Activated CD4-positive, alpha-beta T cell treated with anti-CD3 and anti-CD28 coated beads, Interleukin-2, amount 10 ng/mL, durations not matched to agents 7 days and 5 days (primary cell): ENCODE measurements around the gene TFCP2L1. TPM values are rescaled to one million over a fixed set of nuclear protein-coding genes. Genes with fewer than 3 reads are reported as not detected.

Experiments
- CTCF ChIA-PET: fragments of 350-600 bp; sonication (Branson Sonifier 250); formaldehyde crosslinking; loops from one replicate; lab custom pipeline; 2021; ENCODE audit warnings: antibody characterized with exemption; lab: Charles Lee
- POLR2A ChIA-PET: fragments of 350-600 bp; sonication (Branson Sonifier 250); formaldehyde crosslinking; loops from one replicate; lab custom pipeline; 2021; ENCODE audit warnings: antibody characterized with exemption; lab: Charles Lee
- DNase-seq: peaks from one replicate; pipeline ENCODE4 v3.0.0-alpha.2; 2020
- H3K27ac Mint-ChIP-seq: one replicate; pipeline ENCODE4 v1.8.0; 2021; ENCODE audit warnings: mild to moderate bottlenecking, moderate library complexity, mixed read lengths
- H3K27me3 Mint-ChIP-seq: one replicate; pipeline ENCODE4 v1.8.0; 2021; ENCODE audit warnings: mixed read lengths
- H3K36me3 Mint-ChIP-seq: one replicate; pipeline ENCODE4 v1.8.0; 2021; ENCODE audit warnings: low read depth, mixed read lengths
- H3K4me1 Mint-ChIP-seq: one replicate; pipeline ENCODE4 v1.8.0; 2021; ENCODE audit warnings: mixed read lengths
- H3K4me3 Mint-ChIP-seq: one replicate; pipeline ENCODE4 v1.8.0; 2021; ENCODE audit warnings: mild to moderate bottlenecking, moderate library complexity, mixed read lengths
- H3K9me3 Mint-ChIP-seq: one replicate; pipeline ENCODE4 v1.8.0; 2021; ENCODE audit warnings: mixed read lengths
- total RNA-seq, 2 experiments: library from RNA; stranded (reverse); gene quantifications; one replicate each; pipeline ENCODE4 v1.2.3, GENCODE V29; 2021

TFCP2L1 gene
- total RNA-seq, 2 experiments from 2014 or later: 0.02 TPM

DNA sequence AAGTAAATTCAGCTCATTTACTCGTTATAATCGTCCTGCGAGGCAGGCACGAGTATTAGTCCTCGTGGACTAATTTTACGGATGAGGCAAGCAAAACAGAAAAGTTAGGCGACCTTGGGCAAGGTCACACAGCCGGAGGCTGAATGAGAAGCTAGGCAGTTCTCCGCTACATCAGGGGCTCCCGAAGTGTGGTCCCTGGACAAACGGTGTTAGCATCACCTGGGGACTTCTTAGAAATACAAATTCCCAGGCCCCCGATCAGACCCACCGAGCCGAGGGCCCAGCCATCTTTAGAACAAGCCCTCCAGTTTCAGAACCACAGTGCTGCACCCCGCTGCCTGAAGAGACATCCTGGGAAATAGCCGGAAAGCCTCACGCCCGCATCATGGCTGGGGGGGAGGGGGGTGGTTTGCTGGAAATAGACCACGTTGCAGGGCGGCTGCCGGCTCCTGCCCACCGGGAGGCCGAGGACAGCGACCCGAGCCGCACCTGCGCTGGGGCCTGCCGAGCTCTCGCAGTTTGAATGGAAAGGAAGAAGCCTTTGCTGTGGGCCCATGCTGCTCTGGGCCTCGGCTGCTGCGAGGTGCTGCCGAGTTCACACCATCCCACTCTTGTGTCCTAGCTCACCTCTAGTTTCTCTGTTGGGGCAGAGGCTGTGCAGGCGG, 72.2 kb downstream of the TFCP2L1 start:
- Mint-ChIP-seq H3K4me3 (no peak overlapping the region), H3K36me3 (no peaks in the 10 kb centered on the region), H3K9me3 (no peaks in the 10 kb centered on the region), H3K4me1 (no peaks in the 10 kb centered on the region), H3K27ac (no peak overlapping the region), H3K27me3 (no peaks in the 10 kb centered on the region)
- ChIA-PET CTCF (no interaction called here), POLR2A (no interaction called here)
- DNase-seq: no peak

DNA sequence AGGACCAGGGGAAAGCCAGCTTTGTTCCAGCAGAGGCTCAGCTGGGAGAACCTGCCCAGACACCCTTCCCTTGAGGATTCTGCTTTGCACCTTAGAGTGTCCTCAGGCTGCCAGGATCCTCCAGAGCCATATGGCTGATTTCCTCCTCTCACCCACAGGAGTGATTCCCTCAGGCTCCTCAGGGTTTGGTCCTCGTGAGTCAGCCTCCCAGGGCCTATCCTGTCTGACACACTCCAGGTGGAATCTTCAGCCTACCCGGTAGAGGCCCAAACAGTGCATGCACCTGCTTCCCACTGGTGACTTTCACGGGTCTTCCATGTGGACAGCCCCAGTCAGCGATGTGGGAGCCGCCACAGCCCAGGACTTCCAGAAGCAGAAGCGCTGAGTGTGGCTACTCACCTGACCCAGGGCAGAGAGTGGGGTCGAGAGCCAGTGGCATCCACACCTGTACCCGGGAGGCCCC, 73.3 kb downstream of the TFCP2L1 start:
- CTCF ChIA-PET: no interaction called here
- no peak overlapping the region for H3K27ac Mint-ChIP-seq
- no peaks in the 10 kb centered on the region for H3K9me3 Mint-ChIP-seq
- POLR2A ChIA-PET: no interaction called here
- DNase-seq: no peak
- no peaks in the 10 kb centered on the region for H3K4me1 Mint-ChIP-seq
- H3K27me3 Mint-ChIP-seq: no peaks in the 10 kb centered on the region
- no peaks in the 10 kb centered on the region for H3K36me3 Mint-ChIP-seq
- no peak overlapping the region for H3K4me3 Mint-ChIP-seq

GRCh38 chr2:121211251-121211650, 73.8 kb downstream of the TFCP2L1 start:
- Mint-ChIP-seq H3K4me3 (no peak overlapping the region), H3K36me3 (no peaks in the 10 kb centered on the region), H3K27ac (no peak overlapping the region), H3K27me3 (no peaks in the 10 kb centered on the region), H3K9me3 (no peaks in the 10 kb centered on the region), H3K4me1 (no peaks in the 10 kb centered on the region)
- POLR2A ChIA-PET: no interaction called here
- no peak for DNase-seq
- CTCF ChIA-PET: no interaction called here

DNA sequence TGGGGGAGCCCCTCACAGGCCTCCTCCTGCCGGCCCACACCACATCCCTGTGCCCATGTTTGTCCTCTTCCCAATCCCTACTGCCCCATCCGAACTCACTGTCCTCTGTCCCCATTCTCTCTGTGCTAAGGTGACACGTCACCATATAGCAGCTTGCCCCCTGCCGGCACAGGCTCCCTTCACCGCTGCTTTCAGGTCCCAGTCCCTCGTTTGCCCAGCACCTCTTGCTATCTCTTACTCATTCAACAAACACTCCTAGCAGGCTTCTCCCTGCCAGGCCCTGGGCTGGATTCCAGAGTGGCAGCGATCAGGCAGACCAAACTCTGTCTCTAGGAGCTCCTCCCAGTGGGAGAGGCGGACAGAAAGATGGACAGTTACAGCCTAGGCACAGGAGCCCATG, 74.3 kb downstream of the TFCP2L1 start:
- ChIA-PET POLR2A (no interaction called here), CTCF (interaction anchor here (0.6 kb wide), 1 partner anchor 11 kb away, joined by 4 read pairs; no protein-coding TSS in a partner anchor)

GRCh38 chr2:121209014-121209610, 75.9 kb downstream of the TFCP2L1 start:
- no peak for DNase-seq

More for the DNA sequence above, 74.3 kb downstream of the TFCP2L1 start:
- no peaks in the 10 kb centered on the region for H3K9me3 Mint-ChIP-seq
- no peak for DNase-seq
- H3K36me3 Mint-ChIP-seq: no peaks in the 10 kb centered on the region
- H3K27me3 Mint-ChIP-seq: no peaks in the 10 kb centered on the region
- no peak overlapping the region for H3K4me3 Mint-ChIP-seq
- H3K4me1 Mint-ChIP-seq: no peaks in the 10 kb centered on the region
- no peak overlapping the region for H3K27ac Mint-ChIP-seq

GRCh38 chr2:121207494-121207893, 77.5 kb downstream of the TFCP2L1 start:
- DNase-seq: no peak
- POLR2A ChIA-PET: no interaction called here
- CTCF ChIA-PET: no interaction called here
- Mint-ChIP-seq H3K4me1 (no peaks in the 10 kb centered on the region), H3K9me3 (no peaks in the 10 kb centered on the region), H3K27me3 (no peaks in the 10 kb centered on the region), H3K36me3 (no peaks in the 10 kb centered on the region), H3K27ac (no peak overlapping the region), H3K4me3 (no peak overlapping the region)

More at GRCh38 chr2:121209014-121209610, 75.9 kb downstream of the TFCP2L1 start:
- Mint-ChIP-seq H3K4me3 (no peak overlapping the region), H3K4me1 (no peaks in the 10 kb centered on the region), H3K27me3 (no peaks in the 10 kb centered on the region), H3K36me3 (no peaks in the 10 kb centered on the region), H3K9me3 (no peaks in the 10 kb centered on the region), H3K27ac (no peak overlapping the region)
- ChIA-PET POLR2A (no interaction called here), CTCF (interaction anchor here (0.6 kb wide), 1 partner anchor 700 kb away, joined by 4 read pairs; no protein-coding TSS in a partner anchor)

DNA sequence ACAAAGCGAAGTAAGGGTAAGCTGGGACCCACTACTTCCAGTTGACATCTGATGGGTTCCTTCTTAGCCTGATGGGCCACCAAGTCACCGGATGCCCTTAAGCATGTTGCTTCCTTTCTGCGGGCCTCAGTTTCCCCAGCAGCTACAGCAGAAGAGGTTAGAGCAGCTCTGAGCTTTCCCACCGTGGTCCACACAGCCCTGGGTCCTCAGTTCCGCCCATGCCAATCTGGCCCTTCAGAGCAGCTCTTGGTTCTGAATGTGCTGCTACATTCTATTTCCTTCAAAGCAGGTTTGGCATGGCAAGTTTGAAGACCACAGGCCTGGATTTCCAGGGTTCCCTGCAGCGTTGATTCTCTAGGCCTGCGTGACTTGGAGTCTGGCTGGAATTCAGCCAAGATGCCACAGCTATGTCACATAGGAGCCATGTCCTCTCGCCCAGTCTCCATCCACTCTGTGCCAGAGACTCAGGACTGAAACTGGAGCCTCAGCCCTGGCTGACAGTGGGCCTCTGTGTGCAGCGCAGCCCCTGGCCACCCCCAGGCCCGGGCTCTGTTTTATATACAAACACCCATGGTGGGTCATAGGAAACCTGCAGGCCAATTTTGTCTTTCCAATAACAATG, 79.6 kb downstream of the TFCP2L1 start:
- ChIA-PET CTCF (no interaction called here), POLR2A (no interaction called here)
- Mint-ChIP-seq H3K27me3 (no peaks in the 10 kb centered on the region), H3K9me3 (no peaks in the 10 kb centered on the region), H3K4me1 (no peaks in the 10 kb centered on the region), H3K4me3 (no peak overlapping the region), H3K36me3 (no peaks in the 10 kb centered on the region), H3K27ac (no peak overlapping the region)
- no peak for DNase-seq

- no peak for DNase-seq
- POLR2A ChIA-PET: no interaction called here
- H3K9me3 Mint-ChIP-seq: no peaks in the 10 kb centered on the region
- H3K27ac Mint-ChIP-seq: no peak overlapping the region
- CTCF ChIA-PET: no interaction called here
- H3K27me3 Mint-ChIP-seq: no peaks in the 10 kb centered on the region
- no peaks in the 10 kb centered on the region for H3K4me1 Mint-ChIP-seq
- no peak overlapping the region for H3K4me3 Mint-ChIP-seq
- no peaks in the 10 kb centered on the region for H3K36me3 Mint-ChIP-seq
These were observed 81.3 kb downstream of the TFCP2L1 start for GRCh38 chr2:121203591-121204249.

GRCh38 chr2:121202541-121203310, 82.3 kb downstream of the TFCP2L1 start:
- Mint-ChIP-seq H3K36me3 (no peaks in the 10 kb centered on the region), H3K9me3 (no peaks in the 10 kb centered on the region), H3K27me3 (no peaks in the 10 kb centered on the region), H3K4me1 (no peaks in the 10 kb centered on the region), H3K4me3 (no peak overlapping the region), H3K27ac (no peak overlapping the region)
- CTCF ChIA-PET: no interaction called here
- no peak for DNase-seq
- POLR2A ChIA-PET: no interaction called here

DNA sequence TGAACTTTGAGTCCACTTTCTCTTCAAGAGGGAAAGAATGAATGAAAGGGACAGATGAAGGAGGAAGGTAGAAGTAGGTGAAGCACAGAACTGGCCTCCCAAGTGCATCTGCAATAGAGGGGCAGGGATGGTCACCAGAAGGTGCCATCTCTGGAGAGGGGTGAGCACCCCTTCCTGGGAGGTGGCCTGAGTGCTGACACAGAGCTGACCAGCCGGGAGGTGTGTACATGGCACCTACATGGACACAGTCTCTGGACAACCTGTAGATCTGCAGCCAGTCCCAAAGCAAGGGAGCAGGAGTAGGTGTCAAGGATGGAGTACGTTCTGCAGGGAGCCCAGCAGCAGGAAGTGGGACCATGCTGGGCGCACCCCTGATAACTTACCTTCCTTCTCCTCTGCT, 83.2 kb downstream of the TFCP2L1 start:
- Mint-ChIP-seq H3K27me3 (no peaks in the 10 kb centered on the region), H3K9me3 (no peaks in the 10 kb centered on the region), H3K4me3 (no peak overlapping the region), H3K27ac (no peak overlapping the region), H3K4me1 (no peaks in the 10 kb centered on the region), H3K36me3 (no peaks in the 10 kb centered on the region)
- ChIA-PET POLR2A (no interaction called here), CTCF (interaction anchor here (0.5 kb wide), 1 partner anchor 40 kb away, joined by 3 read pairs; no protein-coding TSS in a partner anchor)
- DNase-seq: no peak

DNA sequence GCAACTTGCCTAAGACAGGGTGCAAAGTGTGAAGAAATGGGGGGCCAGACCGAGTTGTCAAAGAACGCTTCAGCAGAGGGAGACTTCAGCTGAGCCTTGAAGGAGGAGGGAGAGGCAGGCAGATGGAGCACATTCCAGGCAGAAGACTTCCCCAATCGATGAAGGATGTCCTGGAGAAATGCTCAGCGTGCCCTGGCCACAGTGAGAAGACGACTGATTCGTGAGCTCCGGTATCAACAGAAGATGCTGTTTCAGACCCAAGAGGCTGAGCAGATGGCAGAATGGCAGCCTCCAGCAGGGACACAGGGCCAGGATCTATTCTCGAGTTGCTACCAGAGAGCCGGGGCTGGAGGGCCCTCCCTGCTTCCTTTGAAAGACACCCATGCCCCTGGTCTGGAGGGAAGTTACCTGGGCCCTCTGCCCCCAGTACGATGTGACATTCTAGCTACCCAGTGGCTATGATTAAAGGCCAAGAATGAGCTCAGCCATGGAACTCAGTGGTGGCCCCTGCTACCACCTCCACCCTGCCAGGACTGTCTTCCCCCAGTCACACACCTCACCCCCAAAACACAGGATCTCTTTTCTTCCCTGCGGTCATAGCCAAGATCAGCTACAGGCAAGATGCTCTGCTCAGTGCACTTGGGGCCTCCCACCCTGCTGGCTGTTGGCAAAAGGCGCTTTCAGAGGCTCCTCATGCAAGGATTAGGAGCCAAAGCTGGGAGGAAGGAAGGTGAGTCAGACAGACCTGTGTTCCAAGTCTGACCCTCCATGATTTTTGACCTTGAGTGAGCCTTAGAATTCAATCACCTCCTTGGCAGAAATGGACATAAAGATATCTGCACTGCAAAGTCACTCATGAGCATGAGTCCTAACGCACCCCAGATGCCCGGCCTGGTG, 84.3 kb downstream of the TFCP2L1 start:
- no peaks in the 10 kb centered on the region for H3K4me1 Mint-ChIP-seq
- no peak overlapping the region for H3K27ac Mint-ChIP-seq
- H3K36me3 Mint-ChIP-seq: no peaks in the 10 kb centered on the region
- H3K4me3 Mint-ChIP-seq: no peak overlapping the region
- no peak for DNase-seq
- no peaks in the 10 kb centered on the region for H3K9me3 Mint-ChIP-seq
- ChIA-PET POLR2A (no interaction called here), CTCF (interaction anchor here (0.5 kb wide), 1 partner anchor 41 kb away, joined by 3 read pairs; no protein-coding TSS in a partner anchor)
- no peaks in the 10 kb centered on the region for H3K27me3 Mint-ChIP-seq

DNA sequence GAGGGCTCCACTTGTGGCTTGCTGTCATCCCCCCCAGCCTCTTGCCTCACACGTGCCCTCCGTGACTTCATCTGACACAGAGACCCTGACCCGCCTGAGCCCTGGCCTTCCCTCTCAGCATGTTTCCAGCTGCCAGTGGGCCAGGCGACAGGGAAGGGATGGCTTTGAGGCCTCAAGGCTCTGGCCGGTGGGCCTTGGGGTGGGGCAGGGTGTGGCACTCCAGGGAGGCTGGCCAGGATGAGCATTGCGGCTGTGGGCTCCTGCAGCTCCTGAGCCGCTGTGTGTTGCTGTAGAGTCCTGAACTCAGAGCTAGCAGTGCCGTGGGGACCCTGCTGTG, 85.0 kb downstream of the TFCP2L1 start:
- H3K4me1 Mint-ChIP-seq: no peaks in the 10 kb centered on the region
- no peaks in the 10 kb centered on the region for H3K27me3 Mint-ChIP-seq
- ChIA-PET POLR2A (no interaction called here), CTCF (interaction anchor here (0.6 kb wide), 1 partner anchor 365 kb away, joined by 3 read pairs; no protein-coding TSS in a partner anchor)
- H3K4me3 Mint-ChIP-seq: no peak overlapping the region
- H3K36me3 Mint-ChIP-seq: no peaks in the 10 kb centered on the region
- no peak overlapping the region for H3K27ac Mint-ChIP-seq
- H3K9me3 Mint-ChIP-seq: no peaks in the 10 kb centered on the region
- DNase-seq: no peak
